Cardiac fibroblast (primary cell): ENCODE results near the gene ASH1L.

Experiments
- DNase-seq, 2 donors: peaks; one replicate each; pipeline versions ENCODE4 v3.0.0 to v3.0.0-alpha.2; 2010; ENCODE audit warnings: low read depth in 2 of 2
- H3K4me3 ChIP-seq, 2 donors: replicated peaks in 1 of 2; 1 replicate in 1 of 2; 2 replicates in 1 of 2; pipeline ENCODE4 v1.5.1; 2011; ENCODE audit warnings: low read depth in 2 of 2, low read length in 2 of 2, mild to moderate bottlenecking in 2 of 2, moderate library complexity in 1 of 2
- CTCF ChIP-seq: IDR thresholded peaks from one replicate; pipeline ENCODE4 v1.5.1; 2011; ENCODE audit warnings: low read depth, mild to moderate bottlenecking, low read length, inconsistent platforms

Gene ASH1L

GRCh38 chr1:155383406-155383805, 179.2 kb downstream of the ASH1L start:
- no peak for DNase-seq
- H3K4me3 ChIP-seq, result no peak overlapping the region
- no peak for TF ChIP-seq CTCF

DNA sequence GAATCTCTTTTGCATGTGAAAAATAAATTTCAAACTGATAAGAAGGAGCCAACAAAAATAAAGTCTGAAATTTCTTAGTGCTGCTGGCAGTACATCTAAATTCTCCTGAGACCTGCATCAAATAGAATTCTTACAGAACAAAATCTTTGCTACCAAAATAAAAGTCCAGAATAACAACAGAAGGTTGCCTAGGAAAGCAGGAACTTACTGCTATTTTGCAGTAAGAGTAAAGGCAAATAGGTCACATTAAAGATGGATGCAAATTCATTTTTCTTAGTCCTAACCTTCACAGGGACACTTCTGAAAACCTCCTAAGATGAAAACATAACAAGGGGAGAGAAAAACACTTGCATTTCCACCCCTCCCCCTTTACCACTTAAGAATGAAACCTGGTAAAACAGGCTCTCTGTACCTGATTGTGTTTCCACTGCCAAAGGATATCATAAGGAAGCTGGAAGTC, 182.9 kb downstream of the ASH1L start:
- no peak for TF ChIP-seq CTCF
- DNase-seq, result peak; percentile 93 to 94
- no peak overlapping the region for H3K4me3 ChIP-seq

DNA sequence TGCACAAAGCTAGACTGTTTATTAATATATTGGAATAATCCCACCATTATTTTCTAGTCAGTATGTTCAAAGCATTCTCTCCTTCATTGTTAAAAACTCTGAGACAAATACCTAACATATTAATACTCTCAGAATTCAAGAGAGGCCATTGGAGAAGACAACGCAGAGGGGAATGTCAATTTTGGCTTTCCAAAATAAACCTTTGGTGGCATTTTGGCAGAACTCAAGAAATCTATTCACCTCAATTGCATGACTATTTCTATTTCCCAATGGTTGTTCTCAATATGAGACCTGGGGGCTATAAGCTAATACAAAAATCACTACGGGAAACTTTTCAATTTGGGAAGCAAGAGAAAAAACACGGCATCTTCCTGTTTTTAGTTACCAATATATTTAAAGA, 183.4 kb downstream of the ASH1L start:
- TF ChIP-seq CTCF, result no peak
- peak in 1 of 2 donors; percentile 67 for DNase-seq
- H3K4me3 ChIP-seq, result peak overlapping the region in 1 of 2 donors; percentile 8

DNA sequence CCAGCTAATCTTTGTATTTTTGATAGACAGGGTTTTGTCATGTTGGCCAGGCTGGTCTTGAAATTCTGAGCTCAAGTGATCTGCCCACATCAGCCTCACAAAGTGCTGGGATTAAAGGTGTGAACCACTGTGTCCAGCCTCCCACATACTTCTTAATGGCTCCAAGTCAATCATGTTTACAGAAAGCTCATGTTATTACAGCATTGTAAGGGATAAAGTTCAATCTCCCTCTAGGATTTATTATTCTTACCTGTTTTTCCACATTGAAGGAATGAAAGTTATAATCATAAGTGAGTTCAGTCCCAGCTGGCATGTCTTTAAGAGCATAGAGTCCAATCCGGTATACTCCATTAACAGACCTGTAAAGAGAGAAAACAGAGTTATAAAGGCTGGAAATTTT, 202.6 kb downstream of the ASH1L start:
- no peak overlapping the region for H3K4me3 ChIP-seq
- DNase-seq, result no peak
- TF ChIP-seq CTCF, result no peak

DNA sequence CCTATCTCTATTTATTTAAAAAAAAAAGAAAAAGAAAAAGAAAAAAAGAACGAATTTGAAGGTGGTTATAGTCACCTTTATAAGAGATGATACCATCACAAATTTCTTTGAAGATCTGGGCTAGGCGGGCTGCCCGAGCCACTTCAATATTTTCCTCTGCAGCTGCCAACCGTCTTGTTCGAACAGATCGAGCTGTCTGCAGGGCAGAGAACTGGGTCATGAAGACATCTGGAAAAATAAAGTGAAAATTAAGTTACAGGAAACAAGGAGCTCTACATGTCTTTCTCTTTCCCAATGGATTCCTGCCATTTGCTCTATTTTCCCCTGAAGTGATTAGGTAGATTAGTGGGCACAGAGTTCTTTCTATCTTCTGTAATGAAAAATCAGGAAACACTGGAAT, 210.0 kb downstream of the ASH1L start:
- TF ChIP-seq CTCF, result no peak
- no peak overlapping the region for H3K4me3 ChIP-seq
- DNase-seq, result no peak

DNA sequence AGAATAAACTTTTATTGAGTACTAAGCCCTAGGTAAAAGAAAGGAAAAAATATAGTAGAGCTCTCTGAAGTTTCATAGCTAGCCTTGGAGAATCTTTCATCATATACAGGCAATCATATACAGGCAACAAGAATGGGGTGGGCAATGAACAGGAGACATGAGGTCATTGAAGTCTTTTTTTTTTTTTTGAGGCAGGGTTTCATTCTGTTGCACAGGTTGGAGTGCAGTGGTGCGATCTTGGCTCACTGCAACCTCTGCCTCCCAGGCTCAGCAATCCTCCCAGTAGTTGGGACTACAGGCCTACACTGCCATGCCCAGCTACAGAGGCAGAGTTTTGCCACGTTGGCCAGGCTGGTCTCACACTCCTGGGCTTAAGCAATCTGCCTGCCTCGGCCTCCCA, 219.8 kb downstream of the ASH1L start:
- no peak overlapping the region for H3K4me3 ChIP-seq
- no peak for TF ChIP-seq CTCF
- no peak for DNase-seq

GRCh38 chr1:155339515-155340097, 223.0 kb downstream of the ASH1L start:
- no peak for TF ChIP-seq CTCF
- no peak for DNase-seq

More at GRCh38 chr1:155339515-155340097, 223.0 kb downstream of the ASH1L start:
- H3K4me3 ChIP-seq, result no peak overlapping the region
